ENCODE measurements around the gene EPM2A.

GRCh38 chr6:145783796-145784195 is 48.5 kb upstream of the EPM2A start:
- TF ChIP-seq CTCF (conservative IDR thresholded peaks at IDR 0.05; ENCODE audit: low read length) (no peak), EZH2phosphoT487 (IDR thresholded peaks at IDR 0.05; ENCODE audit: borderline replicate concordance, low read depth, low read length) (no peak)

All from OCI-LY7 (cell line).